SK-N-SH treated with all-trans-retinoic acid at 6 μM for 48 hours (cell line): ENCODE data around the gene NOM1.

Source experiments
- ATAC-seq: fragments of 200-7000 bp; cut with Tn5 transposase; 3 replicates; pipeline ENCODE4 v1.9.1; 2020; ENCODE audit warnings: mild to moderate bottlenecking, moderate library complexity
- ARNTL ChIP-seq: fragments of 450-650 bp; formaldehyde crosslinking; IDR thresholded peaks from 2 replicates; pipeline ENCODE4 v1.5.0; 2020; ENCODE audit warnings: low read depth, mild to moderate bottlenecking, moderate library complexity, borderline replicate concordance
- BACH2 ChIP-seq: fragments of 250-450 bp; sonication (Bioruptor Pico); IDR thresholded peaks from 2 replicates; pipeline ENCODE4 v1.9.0; 2021; ENCODE audit warnings: mild to moderate bottlenecking, borderline replicate concordance
- ESRRG ChIP-seq: fragments of 250-450 bp; sonication (Bioruptor Pico); IDR thresholded peaks from 2 replicates; pipeline ENCODE4 v1.6.1; 2021; ENCODE audit warnings: mild to moderate bottlenecking
- GLIS3 ChIP-seq: fragments of 250-450 bp; sonication (Bioruptor Pico); IDR thresholded peaks from 2 replicates; pipeline ENCODE4 v1.5.0; 2020; ENCODE audit warnings: mild to moderate bottlenecking, moderate library complexity
- ISL1 ChIP-seq: fragments of 250-450 bp; sonication (Bioruptor Pico); IDR thresholded peaks from 2 replicates; pipeline ENCODE4 v2.1.2; 2022; ENCODE audit warnings: mild to moderate bottlenecking, moderate library complexity
- PATZ1 ChIP-seq: fragments of 250-450 bp; sonication (Bioruptor Pico); IDR thresholded peaks from 2 replicates; pipeline ENCODE4 v1.8.0; 2020; ENCODE audit warnings: mild to moderate bottlenecking, moderate library complexity, borderline replicate concordance
- PPARA ChIP-seq: fragments of 250-450 bp; sonication (Bioruptor Pico); IDR thresholded peaks from 2 replicates; pipeline ENCODE4 v1.5.0; 2020; ENCODE audit warnings: mild to moderate bottlenecking, borderline replicate concordance
- RARB ChIP-seq: fragments of 250-450 bp; sonication (Bioruptor Pico); IDR thresholded peaks from 2 replicates; pipeline ENCODE4 v1.8.0; 2021; ENCODE audit warnings: mild to moderate bottlenecking, moderate library complexity
- SNAI2 ChIP-seq: fragments of 250-450 bp; sonication (Bioruptor Pico); IDR thresholded peaks from 2 replicates; pipeline ENCODE4 v1.5.0; 2020; ENCODE audit warnings: mild to moderate bottlenecking, moderate library complexity
- TCF4 ChIP-seq: fragments of 250-450 bp; sonication (Bioruptor Pico); IDR thresholded peaks from 2 replicates; pipeline ENCODE4 v1.8.0; 2021; ENCODE audit warnings: mild to moderate bottlenecking, moderate library complexity, borderline replicate concordance
- TOX ChIP-seq: fragments of 250-450 bp; sonication (Bioruptor Pico); IDR thresholded peaks from 2 replicates; pipeline ENCODE4 v1.8.0; 2021; ENCODE audit warnings: mild to moderate bottlenecking, moderate library complexity, borderline replicate concordance
- ZFP3 ChIP-seq: fragments of 250-450 bp; sonication (Bioruptor Pico); IDR thresholded peaks from 2 replicates; pipeline ENCODE4 v1.5.0; 2020; ENCODE audit warnings: mild to moderate bottlenecking, moderate library complexity
- ZFP30 ChIP-seq: fragments of 450-650 bp; formaldehyde crosslinking; IDR thresholded peaks from 2 replicates; pipeline ENCODE4 v1.5.0; 2022; ENCODE audit warnings: mild to moderate bottlenecking, moderate library complexity
- ZNF565 ChIP-seq: fragments of 450-650 bp; formaldehyde crosslinking; conservative IDR thresholded peaks from 2 replicates; pipeline ENCODE4 v1.5.0; 2020; ENCODE audit warnings: low read depth, mild to moderate bottlenecking, moderate library complexity
- ZNF70 ChIP-seq: fragments of 450-650 bp; formaldehyde crosslinking; IDR thresholded peaks from 2 replicates; pipeline ENCODE4 v1.5.0; 2020; ENCODE audit warnings: mild to moderate bottlenecking, moderate library complexity
- ZNF8 ChIP-seq: fragments of 450-650 bp; formaldehyde crosslinking; IDR thresholded peaks from 2 replicates; pipeline ENCODE4 v1.5.0; 2020; ENCODE audit warnings: mild to moderate bottlenecking, moderate library complexity
- TF ChIP-seq, protein P1 (sequence below): fragments of 250-450 bp; sonication (Bioruptor Pico); IDR thresholded peaks from 2 replicates; pipeline ENCODE4 v1.5.1; 2021; ENCODE audit warnings: mild to moderate bottlenecking, moderate library complexity
- TF ChIP-seq, protein P2 (sequence below): fragments of 250-450 bp; sonication (Bioruptor Pico); IDR thresholded peaks from 2 replicates; pipeline ENCODE4 v1.5.0; 2020; ENCODE audit warnings: mild to moderate bottlenecking, moderate library complexity

The NOM1 gene

GRCh38 chr7:156963472-156963871 is 14.0 kb downstream of the NOM1 start (continued):
- TF ChIP-seq RARB (CRISPR knock-in tag) (no peak), ESRRG (CRISPR knock-in tag) (no peak), ZFP3 (no peak), ARNTL (CRISPR knock-in tag) (no peak)
- TF ChIP-seq, protein P1, sequence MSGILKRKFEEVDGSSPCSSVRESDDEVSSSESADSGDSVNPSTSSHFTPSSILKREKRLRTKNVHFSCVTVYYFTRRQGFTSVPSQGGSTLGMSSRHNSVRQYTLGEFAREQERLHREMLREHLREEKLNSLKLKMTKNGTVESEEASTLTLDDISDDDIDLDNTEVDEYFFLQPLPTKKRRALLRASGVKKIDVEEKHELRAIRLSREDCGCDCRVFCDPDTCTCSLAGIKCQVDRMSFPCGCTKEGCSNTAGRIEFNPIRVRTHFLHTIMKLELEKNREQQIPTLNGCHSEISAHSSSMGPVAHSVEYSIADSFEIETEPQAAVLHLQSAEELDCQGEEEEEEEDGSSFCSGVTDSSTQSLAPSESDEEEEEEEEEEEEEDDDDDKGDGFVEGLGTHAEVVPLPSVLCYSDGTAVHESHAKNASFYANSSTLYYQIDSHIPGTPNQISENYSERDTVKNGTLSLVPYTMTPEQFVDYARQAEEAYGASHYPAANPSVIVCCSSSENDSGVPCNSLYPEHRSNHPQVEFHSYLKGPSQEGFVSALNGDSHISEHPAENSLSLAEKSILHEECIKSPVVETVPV (CRISPR knock-in tag): no peak
- TF ChIP-seq, protein P2, sequence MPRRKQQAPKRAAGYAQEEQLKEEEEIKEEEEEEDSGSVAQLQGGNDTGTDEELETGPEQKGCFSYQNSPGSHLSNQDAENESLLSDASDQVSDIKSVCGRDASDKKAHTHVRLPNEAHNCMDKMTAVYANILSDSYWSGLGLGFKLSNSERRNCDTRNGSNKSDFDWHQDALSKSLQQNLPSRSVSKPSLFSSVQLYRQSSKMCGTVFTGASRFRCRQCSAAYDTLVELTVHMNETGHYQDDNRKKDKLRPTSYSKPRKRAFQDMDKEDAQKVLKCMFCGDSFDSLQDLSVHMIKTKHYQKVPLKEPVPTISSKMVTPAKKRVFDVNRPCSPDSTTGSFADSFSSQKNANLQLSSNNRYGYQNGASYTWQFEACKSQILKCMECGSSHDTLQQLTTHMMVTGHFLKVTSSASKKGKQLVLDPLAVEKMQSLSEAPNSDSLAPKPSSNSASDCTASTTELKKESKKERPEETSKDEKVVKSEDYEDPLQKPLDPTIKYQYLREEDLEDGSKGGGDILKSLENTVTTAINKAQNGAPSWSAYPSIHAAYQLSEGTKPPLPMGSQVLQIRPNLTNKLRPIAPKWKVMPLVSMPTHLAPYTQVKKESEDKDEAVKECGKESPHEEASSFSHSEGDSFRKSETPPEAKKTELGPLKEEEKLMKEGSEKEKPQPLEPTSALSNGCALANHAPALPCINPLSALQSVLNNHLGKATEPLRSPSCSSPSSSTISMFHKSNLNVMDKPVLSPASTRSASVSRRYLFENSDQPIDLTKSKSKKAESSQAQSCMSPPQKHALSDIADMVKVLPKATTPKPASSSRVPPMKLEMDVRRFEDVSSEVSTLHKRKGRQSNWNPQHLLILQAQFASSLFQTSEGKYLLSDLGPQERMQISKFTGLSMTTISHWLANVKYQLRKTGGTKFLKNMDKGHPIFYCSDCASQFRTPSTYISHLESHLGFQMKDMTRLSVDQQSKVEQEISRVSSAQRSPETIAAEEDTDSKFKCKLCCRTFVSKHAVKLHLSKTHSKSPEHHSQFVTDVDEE: no peak

GRCh38 chr7:156964971-156965370 is 15.5 kb downstream of the NOM1 start:
- ATAC-seq: no peak
- TF ChIP-seq GLIS3 (no peak), TOX (CRISPR knock-in tag) (no peak), BACH2 (CRISPR knock-in tag) (no peak), ARNTL (CRISPR knock-in tag) (no peak), PATZ1 (CRISPR knock-in tag) (no peak), PPARA (CRISPR knock-in tag) (no peak), ZNF8 (no peak)

DNA sequence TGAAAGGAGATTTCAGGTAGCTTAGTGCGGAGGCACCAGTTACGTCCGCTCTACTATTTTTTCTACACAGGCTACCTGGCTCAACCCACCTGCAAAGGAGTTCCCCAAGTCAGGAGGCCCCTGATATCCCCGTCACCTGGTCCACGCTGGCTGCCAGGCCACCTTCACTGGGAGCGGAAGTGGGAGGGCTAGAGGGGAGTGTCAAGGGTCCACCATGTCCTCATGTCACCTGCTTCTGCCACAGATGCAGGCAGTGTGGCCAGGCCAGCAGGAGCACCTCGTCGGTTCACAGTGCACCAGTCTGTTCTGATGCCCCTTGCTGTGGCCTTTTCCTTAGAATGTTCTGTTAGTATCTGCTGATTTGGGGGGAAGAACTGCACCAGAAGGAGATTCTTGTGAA is 16.9 kb downstream of the NOM1 start:
- TF ChIP-seq ZFP30 (CRISPR knock-in tag): no peak
- no peak for TF ChIP-seq ARNTL (CRISPR knock-in tag)
- TF ChIP-seq BACH2 (CRISPR knock-in tag): no peak
- no peak for TF ChIP-seq GLIS3
- TF ChIP-seq, protein P2: no peak
- TF ChIP-seq TCF4: no peak
- no peak for TF ChIP-seq ZNF565 (CRISPR knock-in tag)
- no peak for TF ChIP-seq SNAI2 (CRISPR knock-in tag)
- no peak for TF ChIP-seq ZFP3
- no peak for TF ChIP-seq ISL1 (CRISPR knock-in tag)
- TF ChIP-seq PATZ1 (CRISPR knock-in tag): no peak
- no peak for TF ChIP-seq ZNF70 (CRISPR knock-in tag)
- TF ChIP-seq PPARA (CRISPR knock-in tag): no peak
- no peak for ATAC-seq
